HepG2 (cell line): ENCODE results near the gene WNT5A. TPM values are rescaled to one million over a fixed set of nuclear protein-coding genes. Genes with fewer than 3 reads are reported as not detected.

Experiments used
- ATAC-seq: fragments of 200-7000 bp; cut with Tn5 transposase; 3 replicates; pipeline ENCODE4 v1.9.1; 2020; ENCODE audit warnings: mild to moderate bottlenecking, moderate library complexity
- BruUV-seq: library from RNA; stranded (reverse); fragments of 400-500 nt; replicated peaks from 2 replicates; lab custom pipeline; 2021; lab: Mats Ljungman, UMichigan
- CTCF ChIA-PET: fragments of 300-600 bp; formaldehyde crosslinking; extraction: SDS; loops from one replicate; lab custom pipeline; 2021; ENCODE audit warnings: low total read pairs, inconsistent platforms, low intra/inter-chr PET ratio; lab: Yijun Ruan, JAX
- POLR2A ChIA-PET: fragments of 350-600 bp; sonication (Branson Sonifier 250); formaldehyde crosslinking; loops from one replicate; lab custom pipeline; 2020; ENCODE audit warnings: antibody characterized with exemption, inconsistent platforms; lab: Yijun Ruan, JAX
- DNase-seq: peaks from one replicate; pipeline ENCODE4 v3.0.0-alpha.2; 2015; ENCODE audit warnings: low spot score
- FAIRE-seq: peaks from 3 replicates; lab custom pipeline; 2011; peaks lifted over from hg19 to GRCh38; lab: Jason Lieb, UNC
- H2AFZ ChIP-seq: one replicate; pipeline ENCODE4 v1.6.1; 2011; ENCODE audit warnings: low read length, inconsistent platforms
- H3K27ac ChIP-seq: fragments of 300-600 bp; 3 replicates; pipeline ENCODE4 v1.8.0; 2011; ENCODE audit warnings: mixed run types, mild to moderate bottlenecking, mixed read lengths, low read length, inconsistent platforms; ENCODE audit not compliant: insufficient read depth; ENCODE audit errors: extremely low read length
- H3K27me3 ChIP-seq, 2 experiments: fragments of 200-600 bp in 1 of 2; 2 replicates in 1 of 2; 3 replicates in 1 of 2; pipeline versions ENCODE4 v1.6.0 to v1.8.0; 2011; ENCODE audit warnings: low read length in 2 of 2, mild to moderate bottlenecking in 2 of 2, moderate library complexity in 2 of 2, inconsistent platforms in 1 of 2; ENCODE audit not compliant: insufficient read depth in 2 of 2, control insufficient read depth in 1 of 2
- H3K36me3 ChIP-seq, 2 experiments: fragments of 200-600 bp in 1 of 2; replicated peaks in 1 of 2; 2 replicates in 1 of 2; 3 replicates in 1 of 2; pipeline versions ENCODE4 v1.5.1 to v1.8.0; 2011; ENCODE audit warnings: low read length in 2 of 2, inconsistent platforms in 1 of 2; ENCODE audit not compliant: insufficient read depth in 2 of 2, control insufficient read depth in 1 of 2
- H3K4me1 ChIP-seq: 2 replicates; pipeline ENCODE4 v1.5.1; 2012; ENCODE audit warnings: low read length, inconsistent platforms; ENCODE audit not compliant: insufficient read depth
- H3K4me2 ChIP-seq: 2 replicates; pipeline ENCODE4 v1.6.0; 2011; ENCODE audit warnings: low read depth, low read length, inconsistent platforms
- H3K4me3 ChIP-seq, 3 experiments: fragments of 200-600 bp in 1 of 3; sonication (generic), shearing (Covaris generic) in 1 of 3; replicated peaks in 1 of 3; 2 replicates each; pipeline ENCODE4 v1.5.1; 2011 to 2016; ENCODE audit warnings: low read length in 3 of 3, inconsistent platforms in 2 of 3, low read depth in 2 of 3, mild to moderate bottlenecking in 2 of 3, control low read depth in 1 of 3, mixed read lengths in 1 of 3; ENCODE audit not compliant: insufficient read depth in 1 of 3
- H3K79me2 ChIP-seq: one replicate; pipeline ENCODE4 v1.6.1; 2011; ENCODE audit warnings: low read length, inconsistent platforms; ENCODE audit not compliant: insufficient read depth
- H3K9ac ChIP-seq: 2 replicates; pipeline ENCODE4 v1.6.0; 2011; ENCODE audit warnings: mild to moderate bottlenecking, low read depth, low read length, inconsistent platforms; ENCODE audit not compliant: insufficient read depth
- H3K9me3 ChIP-seq: 2 replicates; pipeline ENCODE4 v1.5.1; 2012; ENCODE audit warnings: mild to moderate bottlenecking, low read length
- H4K20me1 ChIP-seq: 2 replicates; pipeline ENCODE4 v1.6.0; 2011; ENCODE audit warnings: inconsistent platforms, mild to moderate bottlenecking, low read length, moderate library complexity; ENCODE audit not compliant: insufficient read depth
- HDAC2 ChIP-seq: sonication (generic); formaldehyde crosslinking; IDR thresholded peaks from 2 replicates; pipeline ENCODE4 v1.4.0; 2020; ENCODE audit warnings: missing genetic modification reagents
- MAF1 ChIP-seq: sonication (generic); formaldehyde crosslinking; IDR thresholded peaks from 2 replicates; pipeline ENCODE4 v1.5.0; 2020; ENCODE audit warnings: missing genetic modification reagents, borderline replicate concordance
- MAFG ChIP-seq: sonication (generic); formaldehyde crosslinking; IDR thresholded peaks from 2 replicates; pipeline ENCODE4 v1.5.1; 2020; ENCODE audit warnings: mild to moderate bottlenecking, missing genetic modification reagents
- ZSCAN12 ChIP-seq: sonication (generic); formaldehyde crosslinking; IDR thresholded peaks from 2 replicates; pipeline ENCODE4 v1.9.0; 2021; ENCODE audit warnings: mild to moderate bottlenecking, missing genetic modification reagents
- WGBS: methylation state at CpG from one replicate; pipeline ENCODE4 v1.1.6; 2017; ENCODE audit warnings: low lambda C conversion rate; 5-methylcytosine and 5-hydroxymethylcytosine counted together
- in situ Hi-C: cut with HindIII; loops from 2 replicates; pipeline ENCODE4 v1.10.0; 2017; ENCODE audit warnings: low pct_unique_long_range_greater_than_20kb; ENCODE audit not compliant: extremely low pct_ligation_motif_present
- intact Hi-C: fragments of 100-400 bp; cut with micrococcal nuclease; formaldehyde crosslinking; loops from one replicate; pipeline ENCODE4 v1.10.0; 2022; ENCODE audit not compliant: unreplicated experiment
- polyA plus RNA-seq, 8 experiments: library from polyadenylated mRNA; depleted of rRNA in 3 of 8; stranded (reverse) in 7 of 8; unstranded in 1 of 8; fragments of >200 nt; fragmentation: Illumina TruSeq in 4 of 8; extraction: Trizol in 4 of 8; gene quantifications; 2 replicates each; pipeline versions ENCODE4 v1.2.1 to v1.2.3, GENCODE V29; 2011 to 2016; ENCODE audit warnings: low read depth in 4 of 8, missing spikeins in 1 of 8, mixed read lengths in 1 of 8; ENCODE audit not compliant: insufficient read depth in 1 of 8
- total RNA-seq, 5 experiments: library from RNA; depleted of rRNA; stranded (reverse); fragments of >200 nt; fragmentation: Illumina TruSeq; extraction: Trizol; gene quantifications; 2 replicates each; pipeline ENCODE4 v1.2.3, GENCODE V29; 2016; ENCODE audit warnings: low read depth in 1 of 5
- TF ChIP-seq, protein P1 (sequence below): sonication (generic); formaldehyde crosslinking; IDR thresholded peaks from 2 replicates; pipeline ENCODE4 v1.4.0; 2020; ENCODE audit warnings: missing genetic modification reagents, mild to moderate bottlenecking, borderline replicate concordance
- TF ChIP-seq, protein P2 (sequence below): sonication (generic); formaldehyde crosslinking; IDR thresholded peaks from 2 replicates; pipeline ENCODE4 v1.4.0; 2020; ENCODE audit warnings: missing genetic modification reagents, mild to moderate bottlenecking, borderline replicate concordance
- TF ChIP-seq, protein P3 (sequence below): sonication (generic); formaldehyde crosslinking; IDR thresholded peaks from 2 replicates; pipeline ENCODE4 v1.4.0; 2020; ENCODE audit warnings: missing genetic modification reagents, borderline replicate concordance
- TF ChIP-seq, protein P4 (sequence below): sonication (generic); formaldehyde crosslinking; IDR thresholded peaks from 2 replicates; pipeline ENCODE4 v1.5.1; 2020; ENCODE audit warnings: missing genetic modification reagents, mild to moderate bottlenecking, borderline replicate concordance

WNT5A gene
- total and polyA plus RNA-seq, 2 of the 13 experiments (the other 11 are each of a cell fraction or from before 2014, with no cell fraction given) = not detected

DNA sequence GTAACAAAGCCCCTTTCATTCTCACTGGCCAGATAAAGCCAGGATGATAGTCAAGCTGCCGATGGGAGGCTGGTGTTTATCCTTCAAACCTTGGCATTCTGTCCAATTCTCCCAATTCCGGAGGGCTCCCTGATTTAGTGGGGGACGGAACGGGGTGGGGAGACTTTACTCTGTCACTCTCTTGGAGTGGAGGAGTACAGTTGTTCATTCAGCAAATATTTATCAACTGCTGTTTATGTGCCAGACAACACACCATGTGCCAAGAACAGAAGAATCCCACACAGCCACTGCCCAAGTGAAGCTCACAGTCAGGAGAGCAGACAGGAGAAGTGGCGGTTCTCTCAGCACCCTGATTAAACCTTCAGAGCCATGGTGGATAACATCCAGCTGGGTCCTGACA is 63.3 kb downstream of the WNT5A start:
- Histone ChIP-seq H3K36me3 (no peaks in the 10 kb centered on the region), H3K4me3 (no peak overlapping the region), H3K27me3 (no peaks in the 10 kb centered on the region), H4K20me1 (no peaks in the 10 kb centered on the region), H3K9ac (no peak overlapping the region), H3K4me1 (no peaks in the 10 kb centered on the region), H3K79me2 (no peaks in the 10 kb centered on the region), H2AFZ (no peak overlapping the region), H3K4me2 (no peak overlapping the region), H3K9me3 (no peaks in the 10 kb centered on the region; the same call in 1 of the 2 replicates), H3K27ac (no peak overlapping the region)
- no peak for ATAC-seq
- BruUV-seq = no TSS peak
- CTCF ChIA-PET = no interaction called here
- intact Hi-C loops = no loop called here
- WGBS = 18% methylated on average over 4 of the region's 5 CpGs
- FAIRE-seq = no peak
- in situ Hi-C loops = no loop called here
- POLR2A ChIA-PET = no interaction called here
- no peak for DNase-seq
- no peak for TF ChIP-seq MAF1 (CRISPR knock-in tag)
- TF ChIP-seq, protein P1, sequence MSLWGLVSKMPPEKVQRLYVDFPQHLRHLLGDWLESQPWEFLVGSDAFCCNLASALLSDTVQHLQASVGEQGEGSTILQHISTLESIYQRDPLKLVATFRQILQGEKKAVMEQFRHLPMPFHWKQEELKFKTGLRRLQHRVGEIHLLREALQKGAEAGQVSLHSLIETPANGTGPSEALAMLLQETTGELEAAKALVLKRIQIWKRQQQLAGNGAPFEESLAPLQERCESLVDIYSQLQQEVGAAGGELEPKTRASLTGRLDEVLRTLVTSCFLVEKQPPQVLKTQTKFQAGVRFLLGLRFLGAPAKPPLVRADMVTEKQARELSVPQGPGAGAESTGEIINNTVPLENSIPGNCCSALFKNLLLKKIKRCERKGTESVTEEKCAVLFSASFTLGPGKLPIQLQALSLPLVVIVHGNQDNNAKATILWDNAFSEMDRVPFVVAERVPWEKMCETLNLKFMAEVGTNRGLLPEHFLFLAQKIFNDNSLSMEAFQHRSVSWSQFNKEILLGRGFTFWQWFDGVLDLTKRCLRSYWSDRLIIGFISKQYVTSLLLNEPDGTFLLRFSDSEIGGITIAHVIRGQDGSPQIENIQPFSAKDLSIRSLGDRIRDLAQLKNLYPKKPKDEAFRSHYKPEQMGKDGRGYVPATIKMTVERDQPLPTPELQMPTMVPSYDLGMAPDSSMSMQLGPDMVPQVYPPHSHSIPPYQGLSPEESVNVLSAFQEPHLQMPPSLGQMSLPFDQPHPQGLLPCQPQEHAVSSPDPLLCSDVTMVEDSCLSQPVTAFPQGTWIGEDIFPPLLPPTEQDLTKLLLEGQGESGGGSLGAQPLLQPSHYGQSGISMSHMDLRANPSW (CRISPR knock-in tag) = no peak
- TF ChIP-seq MAFG = no peak
- TF ChIP-seq, protein P2, sequence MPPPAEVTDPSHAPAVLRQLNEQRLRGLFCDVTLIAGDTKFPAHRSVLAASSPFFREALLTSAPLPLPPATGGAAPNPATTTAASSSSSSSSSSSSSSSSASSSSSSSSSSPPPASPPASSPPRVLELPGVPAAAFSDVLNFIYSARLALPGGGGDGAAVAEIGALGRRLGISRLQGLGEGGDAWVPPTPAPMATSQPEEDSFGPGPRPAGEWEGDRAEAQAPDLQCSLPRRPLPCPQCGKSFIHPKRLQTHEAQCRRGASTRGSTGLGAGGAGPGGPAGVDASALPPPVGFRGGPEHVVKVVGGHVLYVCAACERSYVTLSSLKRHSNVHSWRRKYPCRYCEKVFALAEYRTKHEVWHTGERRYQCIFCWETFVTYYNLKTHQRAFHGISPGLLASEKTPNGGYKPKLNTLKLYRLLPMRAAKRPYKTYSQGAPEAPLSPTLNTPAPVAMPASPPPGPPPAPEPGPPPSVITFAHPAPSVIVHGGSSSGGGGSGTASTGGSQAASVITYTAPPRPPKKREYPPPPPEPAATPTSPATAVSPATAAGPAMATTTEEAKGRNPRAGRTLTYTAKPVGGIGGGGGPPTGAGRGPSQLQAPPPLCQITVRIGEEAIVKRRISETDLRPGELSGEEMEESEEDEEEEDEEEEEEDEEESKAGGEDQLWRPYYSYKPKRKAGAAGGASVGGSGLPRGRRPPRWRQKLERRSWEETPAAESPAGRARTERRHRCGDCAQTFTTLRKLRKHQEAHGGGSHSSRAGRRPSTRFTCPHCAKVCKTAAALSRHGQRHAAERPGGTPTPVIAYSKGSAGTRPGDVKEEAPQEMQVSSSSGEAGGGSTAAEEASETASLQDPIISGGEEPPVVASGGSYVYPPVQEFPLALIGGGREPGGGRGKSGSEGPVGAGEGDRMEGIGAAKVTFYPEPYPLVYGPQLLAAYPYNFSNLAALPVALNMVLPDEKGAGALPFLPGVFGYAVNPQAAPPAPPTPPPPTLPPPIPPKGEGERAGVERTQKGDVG (CRISPR knock-in tag) = no peak
- TF ChIP-seq, protein P3, sequence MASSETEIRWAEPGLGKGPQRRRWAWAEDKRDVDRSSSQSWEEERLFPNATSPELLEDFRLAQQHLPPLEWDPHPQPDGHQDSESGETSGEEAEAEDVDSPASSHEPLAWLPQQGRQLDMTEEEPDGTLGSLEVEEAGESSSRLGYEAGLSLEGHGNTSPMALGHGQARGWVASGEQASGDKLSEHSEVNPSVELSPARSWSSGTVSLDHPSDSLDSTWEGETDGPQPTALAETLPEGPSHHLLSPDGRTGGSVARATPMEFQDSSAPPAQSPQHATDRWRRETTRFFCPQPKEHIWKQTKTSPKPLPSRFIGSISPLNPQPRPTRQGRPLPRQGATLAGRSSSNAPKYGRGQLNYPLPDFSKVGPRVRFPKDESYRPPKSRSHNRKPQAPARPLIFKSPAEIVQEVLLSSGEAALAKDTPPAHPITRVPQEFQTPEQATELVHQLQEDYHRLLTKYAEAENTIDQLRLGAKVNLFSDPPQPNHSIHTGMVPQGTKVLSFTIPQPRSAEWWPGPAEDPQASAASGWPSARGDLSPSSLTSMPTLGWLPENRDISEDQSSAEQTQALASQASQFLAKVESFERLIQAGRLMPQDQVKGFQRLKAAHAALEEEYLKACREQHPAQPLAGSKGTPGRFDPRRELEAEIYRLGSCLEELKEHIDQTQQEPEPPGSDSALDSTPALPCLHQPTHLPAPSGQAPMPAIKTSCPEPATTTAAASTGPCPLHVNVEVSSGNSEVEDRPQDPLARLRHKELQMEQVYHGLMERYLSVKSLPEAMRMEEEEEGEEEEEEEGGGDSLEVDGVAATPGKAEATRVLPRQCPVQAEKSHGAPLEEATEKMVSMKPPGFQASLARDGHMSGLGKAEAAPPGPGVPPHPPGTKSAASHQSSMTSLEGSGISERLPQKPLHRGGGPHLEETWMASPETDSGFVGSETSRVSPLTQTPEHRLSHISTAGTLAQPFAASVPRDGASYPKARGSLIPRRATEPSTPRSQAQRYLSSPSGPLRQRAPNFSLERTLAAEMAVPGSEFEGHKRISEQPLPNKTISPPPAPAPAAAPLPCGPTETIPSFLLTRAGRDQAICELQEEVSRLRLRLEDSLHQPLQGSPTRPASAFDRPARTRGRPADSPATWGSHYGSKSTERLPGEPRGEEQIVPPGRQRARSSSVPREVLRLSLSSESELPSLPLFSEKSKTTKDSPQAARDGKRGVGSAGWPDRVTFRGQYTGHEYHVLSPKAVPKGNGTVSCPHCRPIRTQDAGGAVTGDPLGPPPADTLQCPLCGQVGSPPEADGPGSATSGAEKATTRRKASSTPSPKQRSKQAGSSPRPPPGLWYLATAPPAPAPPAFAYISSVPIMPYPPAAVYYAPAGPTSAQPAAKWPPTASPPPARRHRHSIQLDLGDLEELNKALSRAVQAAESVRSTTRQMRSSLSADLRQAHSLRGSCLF (CRISPR knock-in tag) = no peak
- TF ChIP-seq, protein P4, sequence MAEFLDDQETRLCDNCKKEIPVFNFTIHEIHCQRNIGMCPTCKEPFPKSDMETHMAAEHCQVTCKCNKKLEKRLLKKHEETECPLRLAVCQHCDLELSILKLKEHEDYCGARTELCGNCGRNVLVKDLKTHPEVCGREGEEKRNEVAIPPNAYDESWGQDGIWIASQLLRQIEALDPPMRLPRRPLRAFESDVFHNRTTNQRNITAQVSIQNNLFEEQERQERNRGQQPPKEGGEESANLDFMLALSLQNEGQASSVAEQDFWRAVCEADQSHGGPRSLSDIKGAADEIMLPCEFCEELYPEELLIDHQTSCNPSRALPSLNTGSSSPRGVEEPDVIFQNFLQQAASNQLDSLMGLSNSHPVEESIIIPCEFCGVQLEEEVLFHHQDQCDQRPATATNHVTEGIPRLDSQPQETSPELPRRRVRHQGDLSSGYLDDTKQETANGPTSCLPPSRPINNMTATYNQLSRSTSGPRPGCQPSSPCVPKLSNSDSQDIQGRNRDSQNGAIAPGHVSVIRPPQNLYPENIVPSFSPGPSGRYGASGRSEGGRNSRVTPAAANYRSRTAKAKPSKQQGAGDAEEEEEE (CRISPR knock-in tag) = no peak
- no peak for TF ChIP-seq ZSCAN12 (CRISPR knock-in tag)
- TF ChIP-seq HDAC2 = no peak
